HG03103 (cell line): Measurements from ENCODE around the gene CAT.

Experiments
- ATAC-seq: cut with Tn5 transposase; IDR thresholded peaks from one replicate; pipeline ENCODE4 v1.9.1; 2021; ENCODE audit warnings: low read depth; ENCODE audit not compliant: unreplicated experiment

CAT gene

DNA sequence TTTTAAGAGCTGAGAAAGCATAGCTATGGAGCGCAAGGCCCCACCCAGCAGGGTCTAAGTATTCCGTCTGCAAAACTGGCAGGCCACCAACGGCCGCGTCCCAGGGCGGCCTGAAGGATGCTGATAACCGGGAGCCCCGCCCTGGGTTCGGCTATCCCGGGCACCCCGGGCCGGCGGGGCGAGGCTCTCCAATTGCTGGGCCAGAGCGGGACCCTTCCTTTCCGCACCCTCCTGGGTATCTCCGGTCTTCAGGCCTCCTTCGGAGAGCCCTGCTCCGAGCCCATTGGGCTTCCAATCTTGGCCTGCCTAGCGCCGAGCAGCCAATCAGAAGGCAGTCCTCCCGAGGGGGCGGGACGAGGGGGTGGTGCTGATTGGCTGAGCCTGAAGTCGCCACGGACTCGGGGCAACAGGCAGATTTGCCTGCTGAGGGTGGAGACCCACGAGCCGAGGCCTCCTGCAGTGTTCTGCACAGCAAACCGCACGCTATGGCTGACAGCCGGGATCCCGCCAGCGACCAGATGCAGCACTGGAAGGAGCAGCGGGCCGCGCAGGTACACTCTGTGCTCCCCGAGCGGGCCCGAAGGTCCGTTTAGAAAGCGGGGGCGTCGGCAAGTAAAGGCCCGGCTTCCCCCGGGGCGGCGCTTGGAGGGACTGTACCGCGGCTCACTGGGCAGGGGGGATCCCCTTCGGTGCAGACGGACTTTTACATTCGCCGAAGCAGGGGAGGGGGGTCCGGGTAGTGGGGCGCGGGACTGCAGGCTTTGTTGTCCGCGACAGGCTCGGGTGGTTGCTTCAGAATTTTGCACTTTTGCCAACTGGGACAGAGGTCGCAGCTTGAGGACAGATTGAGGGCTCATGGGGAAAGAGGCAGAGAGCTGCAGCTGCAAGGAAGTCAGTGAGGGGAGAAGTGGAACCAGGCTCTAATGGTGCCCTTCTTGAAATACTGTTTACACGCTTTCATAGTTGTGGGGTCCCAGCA lies at the start of gene CAT:
Gene CAT, plus strand, starts transcription at position 406 of the 979 bp plus-strand sequence. Its CDS starts 80 bp downstream, at position 486.
- peak; percentile 97 for ATAC-seq

DNA sequence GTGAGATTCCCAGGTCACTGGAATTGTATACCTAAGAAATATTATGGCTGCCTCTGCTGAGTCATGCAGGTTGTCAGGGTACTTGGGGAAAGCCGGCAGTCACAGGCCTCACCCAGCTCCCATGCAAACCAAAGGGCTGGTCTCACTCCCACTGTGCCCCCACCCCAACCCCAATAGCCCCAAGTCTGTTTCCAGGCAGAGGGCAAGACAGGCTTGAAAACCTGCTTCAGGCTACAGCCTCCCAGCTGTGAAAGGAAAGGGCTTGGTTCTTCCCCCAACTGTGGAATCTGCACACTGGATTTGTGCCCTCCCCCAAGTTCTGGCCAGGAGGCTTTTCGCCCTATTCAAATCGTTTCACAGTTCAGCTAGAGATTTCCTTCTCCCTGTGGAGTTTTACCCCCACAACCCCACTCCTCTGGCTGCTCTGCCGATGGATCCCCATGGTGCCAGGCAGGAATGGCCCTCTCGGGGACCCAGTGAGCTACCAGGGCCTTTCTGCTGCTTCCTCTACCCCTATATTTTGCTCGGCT lies 43.9 kb upstream of the CAT start:
- ATAC-seq = no peak

DNA sequence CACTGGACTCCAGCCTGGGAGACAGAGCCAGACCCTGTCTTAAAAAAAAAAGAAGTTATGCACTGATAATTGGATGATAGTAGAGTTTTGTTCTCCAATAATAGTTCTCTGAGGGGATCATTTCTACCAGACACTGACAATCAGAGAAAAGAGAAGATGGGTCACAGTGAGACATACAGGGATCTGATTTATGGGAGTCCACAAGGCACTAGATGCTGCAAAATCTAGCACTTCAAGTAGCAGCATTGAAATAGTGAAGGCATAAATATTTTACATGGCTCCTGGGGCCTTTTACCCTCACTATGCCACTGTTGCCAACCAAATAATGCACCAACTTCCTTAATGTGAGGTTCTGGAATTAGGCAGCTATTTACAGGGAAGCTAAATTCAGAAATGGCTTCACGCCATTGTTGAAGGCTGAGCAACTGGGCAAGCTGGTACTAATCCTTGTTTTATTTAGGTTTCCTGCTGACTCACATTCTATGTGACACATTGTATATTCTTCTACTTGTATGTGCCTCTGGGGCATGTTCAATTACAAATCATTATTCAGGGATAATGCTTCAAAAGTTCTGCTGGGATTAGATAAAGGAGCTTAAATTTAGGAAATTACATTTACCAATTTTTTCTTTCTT lies 42.7 kb upstream of the CAT start:
- ATAC-seq = no peak

DNA sequence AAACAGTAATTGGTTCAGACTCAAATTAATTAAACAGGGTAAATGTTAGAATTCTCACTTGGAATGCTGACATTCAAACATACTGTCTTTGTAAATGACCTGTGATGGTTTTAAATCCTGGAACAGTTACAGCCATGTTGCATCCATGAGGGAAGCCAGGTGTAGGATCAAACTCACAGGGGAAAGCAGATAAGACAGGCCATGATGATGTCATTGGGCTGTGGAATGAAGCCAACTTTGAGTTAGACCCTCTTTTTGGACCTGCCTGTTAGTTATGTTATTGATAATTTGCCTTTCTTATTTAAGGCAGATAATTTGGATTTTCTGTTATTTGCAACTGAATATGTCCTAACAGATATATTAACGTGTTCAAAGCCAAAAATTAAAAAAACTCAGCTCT lies 41.6 kb upstream of the CAT start:
- no peak for ATAC-seq

DNA sequence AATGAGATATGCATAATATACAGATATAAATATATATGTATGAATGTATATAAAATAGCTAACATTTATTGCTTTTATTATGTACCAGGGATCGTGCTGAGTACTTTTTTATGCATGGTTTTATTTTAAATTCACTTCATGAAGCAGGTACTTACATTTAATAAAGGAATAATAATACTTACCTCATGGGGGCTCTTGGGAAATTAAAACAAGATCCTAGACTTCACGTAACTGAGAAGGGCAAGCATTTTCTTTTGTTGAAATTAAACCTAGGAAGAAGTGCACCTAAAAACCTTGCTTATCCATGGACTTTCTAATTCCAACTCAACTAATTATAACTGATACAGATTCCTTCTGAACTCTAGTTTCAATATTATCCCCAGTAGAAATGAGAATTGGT lies 40.9 kb upstream of the CAT start:
- no peak for ATAC-seq

DNA sequence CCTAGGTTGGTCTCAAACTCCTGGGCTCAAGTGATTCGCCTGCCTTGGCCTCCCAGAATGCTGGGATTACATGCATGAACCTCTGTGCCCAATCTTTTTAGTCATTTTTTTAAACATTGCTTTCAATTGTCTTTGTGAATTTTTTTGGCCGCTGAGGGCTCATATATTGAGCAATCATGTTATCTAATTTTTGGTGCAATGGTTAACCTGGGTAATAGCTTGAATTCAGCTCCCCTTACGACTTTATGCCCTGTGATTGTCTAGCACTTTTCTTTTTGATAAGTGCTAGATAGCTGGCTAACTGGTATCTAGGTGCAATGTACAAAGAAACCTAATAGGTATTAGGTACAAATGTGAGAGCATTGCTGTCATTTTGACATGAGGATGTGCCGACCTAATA lies 35.3 kb upstream of the CAT start:
- no peak for ATAC-seq

DNA sequence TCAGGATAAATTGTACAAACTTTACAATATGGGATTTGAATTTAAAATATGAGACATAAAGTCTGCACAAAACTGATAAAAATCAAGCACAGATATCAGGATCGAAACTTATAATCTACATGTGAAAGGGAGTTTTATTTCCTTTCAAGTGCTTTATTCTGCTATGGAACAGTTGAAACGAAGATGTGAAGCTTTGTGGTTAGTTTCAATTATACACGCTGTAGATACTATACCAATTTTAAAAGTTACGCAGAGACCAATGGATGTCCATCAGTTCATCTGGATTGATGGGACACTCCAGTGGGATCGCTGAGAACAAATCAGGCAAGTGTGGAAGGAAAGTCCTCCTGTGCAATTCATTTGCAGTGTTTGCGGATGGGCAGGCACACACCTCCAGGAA lies 34.5 kb upstream of the CAT start:
- ATAC-seq = no peak

DNA sequence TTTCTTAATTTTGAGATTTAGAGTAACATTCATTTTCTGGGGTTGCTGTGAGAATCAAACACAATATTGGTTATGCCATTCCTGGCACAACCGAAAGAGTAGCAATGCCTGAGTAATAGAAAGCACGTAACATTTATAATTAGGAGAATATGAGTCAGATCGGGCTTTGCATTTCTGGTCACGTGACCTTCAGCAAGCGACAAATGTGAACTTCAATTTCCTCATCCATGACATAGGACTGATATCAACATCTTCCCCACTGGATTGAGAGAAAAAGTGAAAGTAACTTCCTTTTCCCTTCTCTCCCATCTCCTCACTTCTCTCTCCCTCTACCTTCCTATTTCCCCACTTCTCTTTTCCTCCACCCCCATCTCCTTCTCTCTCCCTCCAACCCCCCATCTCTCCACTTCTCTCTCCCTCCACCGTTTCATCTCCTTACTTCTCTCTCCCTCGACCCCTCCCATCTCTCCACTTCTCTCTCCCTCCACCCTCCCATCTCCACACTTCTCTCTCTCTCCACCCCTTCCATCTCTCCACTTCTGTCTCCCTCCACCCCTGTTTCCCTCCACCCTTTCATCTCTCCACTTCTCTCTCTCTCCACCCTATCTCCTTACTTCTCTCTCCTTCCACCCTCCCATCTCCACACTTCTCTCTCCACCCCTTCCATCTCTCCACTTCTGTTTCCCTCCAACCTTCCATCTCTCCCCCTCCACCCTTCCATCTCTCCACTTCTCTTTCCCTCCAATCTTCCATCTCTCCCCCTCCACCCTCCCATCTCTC lies 33.5 kb upstream of the CAT start:
- no peak for ATAC-seq

DNA sequence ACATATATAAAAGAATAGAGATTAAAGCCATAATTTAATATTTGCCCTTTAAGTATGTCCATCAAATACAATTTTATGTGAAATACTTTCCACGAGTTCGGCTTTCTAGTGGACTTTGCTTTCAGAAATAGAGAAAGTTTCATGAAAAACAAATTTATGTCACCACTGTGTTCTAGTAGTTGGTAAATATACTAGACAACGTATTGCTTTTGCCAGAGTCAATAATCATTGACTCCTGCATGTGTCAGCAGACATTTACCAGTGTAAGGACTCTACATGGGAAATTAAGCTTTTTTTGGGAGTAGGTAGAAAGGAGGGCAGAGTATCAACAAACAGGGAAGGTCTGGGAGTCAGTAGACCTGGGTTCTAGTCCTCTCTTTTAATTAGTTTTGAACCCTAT lies 32.3 kb upstream of the CAT start:
- no peak for ATAC-seq

DNA sequence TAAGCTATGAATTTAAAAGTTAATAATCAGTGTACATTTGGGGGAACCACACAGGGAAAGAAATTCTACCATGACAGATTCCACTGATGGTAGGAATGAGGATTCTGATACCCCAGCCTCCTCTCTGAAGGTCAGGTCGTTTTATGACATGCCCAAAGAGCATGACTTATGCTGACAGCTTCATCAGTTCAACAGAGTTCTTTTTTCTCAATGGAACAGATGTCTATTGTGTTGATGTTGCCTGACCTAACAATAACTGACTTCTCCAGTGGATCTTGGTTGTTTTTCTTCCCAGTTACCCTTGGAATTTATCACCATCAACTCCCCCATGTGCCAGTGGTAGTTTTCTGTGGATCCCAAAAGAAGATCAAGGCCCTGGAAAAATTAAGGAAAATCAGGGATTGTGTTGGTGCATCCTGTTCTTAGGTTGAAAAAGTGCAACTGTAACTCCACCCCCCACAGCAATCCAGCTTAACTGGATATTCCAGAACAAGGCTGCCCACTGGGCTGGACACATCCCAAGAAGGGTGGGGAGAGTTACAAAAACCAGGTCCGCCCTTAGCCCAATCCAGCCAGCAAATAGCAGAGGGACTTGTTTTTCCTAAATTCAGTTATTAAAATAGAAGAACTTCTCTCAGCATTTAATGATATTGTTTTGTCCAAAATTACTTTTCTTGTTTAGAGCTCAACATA lies 31.5 kb upstream of the CAT start:
- ATAC-seq = no peak

DNA sequence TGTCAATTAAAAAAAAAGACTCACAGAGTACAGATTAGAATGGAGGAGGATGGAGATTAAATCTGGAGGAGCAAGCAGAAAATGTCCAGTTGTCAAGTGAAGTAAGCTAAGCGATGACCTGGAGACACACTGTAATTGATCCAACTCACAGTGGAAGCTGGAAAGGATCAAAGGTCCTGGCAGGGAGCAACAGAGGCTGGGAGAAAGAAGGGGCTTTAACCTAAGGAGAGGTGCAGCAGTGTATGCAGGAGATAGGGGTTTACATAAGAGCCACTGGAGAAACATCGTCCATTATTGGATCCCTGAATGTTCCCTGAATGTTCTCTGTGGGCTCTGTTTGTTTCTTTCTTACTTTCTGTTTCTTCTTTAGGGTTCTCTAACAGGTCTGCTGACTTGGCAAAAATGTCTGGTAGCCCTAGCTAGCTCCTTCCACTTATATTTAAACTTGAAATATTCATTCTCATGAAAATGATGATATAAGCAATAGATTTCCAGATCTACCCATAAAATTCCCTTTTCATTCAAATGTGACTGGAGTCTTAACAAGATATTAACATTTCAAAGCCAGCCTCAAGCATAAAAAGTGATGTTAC lies 30.1 kb upstream of the CAT start:
- no peak for ATAC-seq

DNA sequence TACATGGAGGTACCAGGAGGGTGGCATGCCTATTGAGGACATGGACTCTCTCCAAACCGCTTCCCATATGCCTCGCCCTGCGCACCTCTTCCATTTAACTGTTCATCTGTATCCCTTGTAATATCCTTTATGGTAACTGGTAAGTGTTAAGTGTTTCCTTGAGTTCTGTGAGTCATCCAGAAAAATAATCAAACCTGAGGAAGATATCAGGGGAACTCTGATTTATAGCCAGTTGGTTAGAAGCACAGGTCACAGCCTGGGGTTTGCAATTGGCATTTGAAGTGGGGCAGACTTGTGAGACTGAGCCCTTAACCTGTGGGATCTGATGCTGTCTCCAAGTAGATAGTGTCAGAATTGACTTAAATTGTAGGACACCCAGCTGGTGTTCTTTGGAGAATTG lies 27.6 kb upstream of the CAT start:
- ATAC-seq = no peak

DNA sequence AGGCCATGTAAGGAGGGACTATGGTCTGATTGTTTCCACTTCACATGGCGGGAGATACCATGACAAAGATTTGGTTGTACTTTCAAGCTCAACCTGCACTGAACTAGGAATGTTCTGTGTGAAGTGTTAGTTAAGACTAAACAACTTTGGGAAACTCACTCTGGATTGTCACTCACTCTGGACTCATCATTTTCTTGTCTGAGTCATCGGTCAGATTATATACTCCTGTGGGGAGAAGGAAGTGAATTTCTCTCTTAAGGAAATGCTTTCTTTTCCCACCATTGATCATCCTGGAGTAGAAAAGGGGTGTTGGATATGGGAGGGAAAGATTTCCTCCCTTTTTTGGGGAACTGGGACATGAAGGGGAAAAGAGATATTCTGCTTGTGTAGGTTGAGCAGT lies 26.9 kb upstream of the CAT start:
- ATAC-seq = no peak

DNA sequence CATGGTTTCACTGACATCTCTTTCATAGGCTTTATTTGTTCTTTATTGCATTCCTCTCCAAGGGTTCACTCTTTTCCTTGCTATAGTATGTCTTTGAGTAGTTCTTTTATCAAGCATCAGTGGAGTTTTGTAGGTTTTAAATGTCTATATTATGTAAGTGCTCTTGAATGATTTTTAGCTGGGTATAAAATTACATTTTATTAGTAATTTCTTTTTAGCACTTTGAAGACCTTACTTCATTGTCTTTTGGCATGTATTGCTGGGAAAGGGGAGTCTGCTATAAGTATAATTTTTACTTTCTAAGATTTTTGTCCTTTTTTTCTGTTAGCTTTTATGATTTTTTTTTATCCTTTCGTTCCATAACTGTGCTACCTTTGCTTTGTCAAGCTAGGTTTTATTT lies 25.5 kb upstream of the CAT start:
- no peak for ATAC-seq

DNA sequence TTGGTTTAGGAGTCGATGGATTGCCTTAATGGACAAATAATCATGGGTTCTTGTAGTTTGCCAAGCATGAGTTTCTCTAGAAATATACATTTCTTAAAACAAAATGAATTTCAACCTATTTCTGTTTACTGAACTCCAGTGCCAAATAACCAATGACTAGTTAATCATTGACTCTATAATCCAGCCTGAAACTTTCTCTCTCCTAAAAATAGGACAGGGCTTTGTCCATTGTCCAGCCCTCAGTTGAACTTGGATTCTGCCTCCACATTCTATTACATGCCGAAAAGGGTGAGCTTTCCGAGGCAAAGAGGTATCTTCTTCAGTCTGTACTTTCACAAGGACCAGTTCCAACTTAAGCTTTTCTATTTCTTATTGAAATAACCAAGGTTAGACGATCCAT lies 23.2 kb upstream of the CAT start:
- ATAC-seq = no peak

DNA sequence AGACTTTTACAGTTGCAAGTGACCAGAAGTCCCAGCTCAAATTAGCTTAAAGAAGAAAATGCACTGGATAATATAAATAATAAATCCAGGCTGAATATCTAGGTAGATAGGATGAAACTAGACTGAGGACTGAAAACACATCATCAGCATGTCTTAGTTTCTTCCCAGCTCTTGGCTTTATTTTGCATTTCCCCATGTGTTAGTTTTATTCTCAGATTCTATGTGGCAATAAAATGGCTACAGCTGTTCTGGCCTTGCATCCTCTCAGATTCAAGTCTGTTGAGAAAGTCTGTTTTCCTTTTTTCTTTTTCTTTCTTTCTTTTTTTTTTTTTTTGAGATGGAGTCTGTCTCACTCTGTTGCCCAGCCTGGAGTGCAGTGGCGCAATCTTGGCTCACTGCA lies 22.6 kb upstream of the CAT start:
- no peak for ATAC-seq

DNA sequence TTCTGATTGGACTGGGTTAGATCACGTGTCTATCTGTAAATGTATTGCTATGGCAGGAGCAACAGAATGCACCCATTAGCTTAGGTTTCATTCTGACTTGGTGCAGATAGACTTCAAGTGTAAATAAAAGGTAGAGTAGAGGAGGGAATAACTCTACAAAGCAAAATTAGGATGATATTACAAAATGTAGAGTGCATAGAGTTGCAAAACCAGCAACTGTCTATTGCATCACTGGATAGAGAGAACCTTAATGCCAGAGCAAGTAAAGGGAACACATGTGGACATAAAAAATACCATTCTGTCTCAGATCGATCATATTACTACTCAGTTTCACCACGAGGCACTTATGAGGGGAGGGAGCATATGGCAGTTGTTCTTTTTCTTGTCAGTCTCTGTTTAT lies 22.0 kb upstream of the CAT start:
- no peak for ATAC-seq

DNA sequence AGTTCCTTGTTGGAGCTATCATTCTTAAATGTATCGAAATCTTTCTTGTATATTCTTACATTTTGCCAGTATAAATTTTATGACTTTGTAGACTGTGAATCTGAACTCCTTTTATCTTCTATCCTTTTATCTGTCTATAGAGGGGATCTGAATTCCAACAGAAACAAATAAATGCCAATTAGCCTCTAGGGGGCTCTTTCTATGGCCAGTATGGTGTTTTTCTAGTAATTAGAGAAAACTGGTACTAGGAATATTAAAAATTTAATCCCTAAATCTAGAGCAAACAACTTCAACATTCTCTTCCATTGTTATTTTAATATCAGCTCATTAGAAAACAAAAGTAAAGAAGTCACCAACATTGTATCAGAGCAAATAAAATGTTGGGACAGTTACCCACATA lies 21.5 kb upstream of the CAT start:
- no peak for ATAC-seq

DNA sequence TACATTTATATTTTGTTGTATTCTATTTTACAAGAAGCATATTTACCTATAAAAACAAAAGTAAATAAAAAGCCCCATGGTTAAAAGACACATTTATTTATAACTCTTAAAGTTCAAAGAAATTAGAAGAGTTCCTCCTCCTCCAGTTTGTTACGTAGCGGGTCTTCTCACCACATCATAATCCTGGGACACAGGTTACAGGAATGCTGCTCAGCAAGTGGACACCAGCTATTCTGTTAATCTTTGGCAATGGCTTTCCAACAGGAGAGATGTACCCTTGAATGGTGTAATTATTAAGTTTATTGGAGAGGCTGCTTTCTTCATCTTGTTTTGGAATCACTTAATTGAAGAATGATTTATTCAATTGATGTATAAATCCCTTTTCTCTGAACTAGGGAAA lies 19.6 kb upstream of the CAT start:
- ATAC-seq = no peak

DNA sequence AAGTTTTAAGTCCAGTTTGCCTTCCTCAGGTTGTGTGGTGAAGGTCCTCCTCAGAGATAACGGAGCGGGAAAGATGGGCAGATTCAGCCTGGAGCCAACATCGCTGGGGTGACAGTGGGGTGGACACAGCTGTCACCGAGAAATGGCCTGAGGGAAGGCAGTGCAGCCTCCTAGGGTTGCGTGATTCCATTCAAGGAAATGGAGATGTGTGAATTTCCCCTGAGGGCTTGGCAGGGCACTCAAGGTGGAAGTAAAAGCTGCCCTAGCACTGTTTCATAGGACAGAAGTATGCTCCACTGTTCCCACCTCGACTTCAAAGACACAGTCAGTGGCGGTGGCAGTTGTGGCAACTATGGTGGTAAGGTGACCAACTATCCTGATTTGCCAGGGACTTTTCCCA lies 15.4 kb upstream of the CAT start:
- ATAC-seq = no peak
